Stimulated activated CD4-positive, alpha-beta T cell treated with anti-CD3 and anti-CD28 coated beads, Interleukin-4, amount 100 ng/mL, for 24 hours (primary cell): ENCODE measurements around the gene BRME1.
"Not testable (repeated sequence)": the region's sequence is repeated elsewhere in the genome, so short reads cannot be mapped to it uniquely, and the experiment has no call there.

ENCODE experiments used
- DNase-seq: peaks from one replicate; pipeline ENCODE4 v3.0.0-alpha.2; 2020

BRME1 gene

DNA sequence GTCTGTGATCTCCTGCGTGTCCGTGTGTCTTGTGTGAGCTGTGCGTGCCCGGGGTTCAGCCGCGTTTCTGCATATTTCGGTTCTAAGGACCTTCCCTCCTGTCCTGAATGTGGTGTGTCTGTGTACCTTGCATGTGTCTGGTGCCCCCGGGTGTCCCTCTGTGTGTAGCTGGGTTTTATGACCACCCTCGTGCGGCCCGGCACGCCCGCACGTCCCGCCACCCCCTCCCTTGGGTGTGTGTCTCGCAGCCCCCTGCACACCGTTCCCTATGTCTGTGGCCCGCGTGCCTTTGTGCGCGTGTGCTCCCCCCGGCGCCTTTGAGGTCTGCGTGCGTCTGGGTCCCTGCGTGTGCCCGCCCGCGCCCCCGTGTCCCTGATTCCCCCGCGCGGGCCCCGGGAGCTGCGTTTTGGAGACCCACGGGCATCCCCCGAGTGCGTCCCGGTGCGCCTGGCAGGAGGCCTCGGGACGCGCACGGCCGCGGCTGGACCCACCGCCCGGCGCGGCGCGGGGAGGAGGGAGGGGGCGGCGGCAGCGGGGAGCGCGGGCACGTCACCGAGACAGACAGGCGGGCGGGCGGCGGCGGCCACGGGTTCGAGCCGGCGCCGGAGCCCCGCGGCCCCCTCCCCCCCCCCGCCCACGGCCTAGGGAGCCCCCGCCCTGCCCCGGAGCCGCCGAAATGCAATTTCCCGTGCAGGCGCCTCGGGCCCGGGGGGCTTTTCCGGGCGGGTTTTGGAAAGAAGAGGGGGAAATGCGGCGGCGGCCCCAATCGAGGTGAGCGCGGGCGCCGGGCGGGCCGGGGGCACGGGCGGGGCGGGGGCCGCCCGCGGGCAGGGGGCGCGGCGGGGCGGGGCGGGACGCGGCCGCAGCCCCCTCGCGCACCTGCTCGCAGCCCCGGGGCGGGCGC is 41.0 kb downstream of the BRME1 start:
- no peak for DNase-seq

DNA sequence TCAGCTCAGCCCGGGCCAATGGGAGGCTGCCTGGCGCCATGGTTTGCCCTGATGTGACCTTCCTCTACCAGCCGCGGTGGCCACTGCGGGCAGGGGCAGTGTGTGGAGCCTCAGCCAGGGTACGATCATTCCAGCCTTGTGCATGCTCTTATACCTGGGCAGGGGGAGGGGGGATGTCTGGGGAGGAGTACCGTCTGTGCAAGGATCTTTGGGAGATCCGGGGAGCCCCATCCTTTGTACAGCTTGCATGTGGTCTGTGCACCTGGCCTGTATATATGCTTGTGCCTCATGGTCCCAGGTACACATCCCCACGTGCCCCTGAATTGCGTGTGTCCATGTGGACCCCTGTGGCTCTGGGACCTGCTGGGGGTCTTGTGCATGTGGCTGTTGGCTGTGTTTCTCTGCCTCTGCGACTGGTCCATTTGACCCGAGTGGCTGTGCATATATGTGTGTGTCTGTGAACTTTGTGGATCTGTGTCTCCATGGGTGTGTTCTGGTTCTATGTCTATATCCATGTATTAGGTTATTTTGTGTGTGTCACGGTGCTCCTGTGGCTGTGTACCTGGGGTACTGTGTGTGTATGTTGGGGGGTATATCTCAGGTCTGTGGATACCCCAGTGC is 41.8 kb downstream of the BRME1 start:
- no peak for DNase-seq

DNA sequence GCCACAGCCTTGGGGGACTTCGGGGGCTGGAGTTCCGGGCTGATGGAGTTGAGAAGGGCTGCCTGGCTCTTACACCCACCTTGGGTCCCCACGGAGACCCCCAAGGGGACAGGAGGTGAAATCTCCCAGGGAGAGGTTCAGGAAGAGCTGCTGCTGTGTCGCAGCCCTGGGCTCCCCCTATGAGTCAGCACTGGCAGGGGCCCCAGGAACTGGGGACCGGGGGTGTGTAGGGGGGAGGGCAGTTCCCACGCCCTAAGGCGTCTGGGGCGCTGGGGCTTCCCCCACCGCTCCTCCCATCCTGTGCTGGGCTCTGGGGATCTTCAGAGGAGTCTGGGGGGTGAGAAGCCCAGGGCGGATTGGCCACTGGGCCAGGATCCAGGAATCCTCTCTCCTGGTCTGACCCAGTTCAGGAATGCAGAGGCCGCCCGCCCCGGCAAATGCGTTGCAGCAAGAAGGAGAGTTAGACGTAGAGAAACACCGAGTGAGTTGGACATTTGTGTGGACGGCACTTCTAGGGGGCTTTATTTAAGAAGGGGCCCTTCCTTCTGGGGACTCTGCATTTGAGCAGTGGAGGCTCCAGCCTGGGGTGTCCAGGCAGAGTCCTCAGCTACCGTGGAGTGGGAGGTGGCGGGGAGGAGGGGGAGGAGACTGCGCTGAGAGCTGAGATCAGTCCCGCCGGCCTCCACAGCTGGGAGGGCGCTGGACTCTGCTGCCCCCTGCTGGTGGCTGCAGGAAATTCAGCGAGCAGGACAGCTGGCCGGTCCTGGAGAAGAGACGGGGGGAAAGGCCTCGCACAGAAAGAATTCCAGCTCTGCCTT is 44.0 kb downstream of the BRME1 start:
- DNase-seq = peak; percentile 91

DNA sequence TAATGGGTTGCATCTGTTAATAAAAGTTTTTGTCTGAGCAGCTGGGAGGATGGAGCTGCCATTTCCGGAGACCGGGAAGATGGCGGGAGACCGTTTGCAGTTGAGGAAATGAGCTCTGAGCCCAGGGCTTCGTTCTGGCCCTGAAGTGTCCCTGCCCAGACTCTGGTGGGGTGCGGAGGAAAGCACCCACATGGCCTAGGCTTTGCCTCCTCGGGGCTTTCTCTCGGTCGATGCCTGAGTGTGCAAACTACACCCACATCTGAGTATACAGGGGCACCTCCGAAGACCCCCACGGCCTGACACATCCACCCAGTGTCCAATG is 44.6 kb downstream of the BRME1 start:
- no peak for DNase-seq

DNA sequence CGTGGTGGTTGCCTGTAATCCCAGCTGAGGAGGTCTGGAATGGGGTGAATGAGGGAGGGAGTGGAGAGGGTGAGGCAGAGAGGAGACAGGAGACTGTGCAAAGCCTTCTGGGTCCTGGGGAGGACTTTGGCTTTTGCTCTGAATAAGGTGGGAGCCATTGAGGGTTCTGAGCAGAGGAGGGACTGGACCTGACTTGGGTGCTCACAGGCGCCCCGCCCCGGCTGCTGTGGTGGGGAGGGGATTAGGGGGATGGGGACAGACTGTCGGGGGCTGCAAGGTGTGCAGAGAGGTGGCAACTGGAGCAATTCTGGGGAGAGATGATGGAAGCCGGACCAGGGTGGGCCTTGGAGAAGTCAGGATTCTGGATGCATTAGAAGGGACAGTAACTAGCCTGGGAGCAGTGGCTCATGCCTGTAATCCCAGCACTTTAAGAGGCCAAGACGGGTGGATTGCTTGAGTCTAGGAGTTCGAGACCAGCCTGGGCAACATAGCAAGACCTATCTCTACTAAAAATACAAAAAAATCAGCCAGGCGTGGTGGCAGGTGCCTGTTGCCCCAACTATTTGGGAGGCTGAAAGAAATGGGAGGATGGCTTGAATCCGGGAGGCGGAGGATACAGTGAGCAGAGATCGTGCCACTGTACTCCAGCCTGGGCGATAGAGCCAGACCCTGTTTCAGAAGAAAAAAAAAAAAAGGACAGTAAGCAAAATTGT is 45.1 kb downstream of the BRME1 start:
- no peak for DNase-seq

DNA sequence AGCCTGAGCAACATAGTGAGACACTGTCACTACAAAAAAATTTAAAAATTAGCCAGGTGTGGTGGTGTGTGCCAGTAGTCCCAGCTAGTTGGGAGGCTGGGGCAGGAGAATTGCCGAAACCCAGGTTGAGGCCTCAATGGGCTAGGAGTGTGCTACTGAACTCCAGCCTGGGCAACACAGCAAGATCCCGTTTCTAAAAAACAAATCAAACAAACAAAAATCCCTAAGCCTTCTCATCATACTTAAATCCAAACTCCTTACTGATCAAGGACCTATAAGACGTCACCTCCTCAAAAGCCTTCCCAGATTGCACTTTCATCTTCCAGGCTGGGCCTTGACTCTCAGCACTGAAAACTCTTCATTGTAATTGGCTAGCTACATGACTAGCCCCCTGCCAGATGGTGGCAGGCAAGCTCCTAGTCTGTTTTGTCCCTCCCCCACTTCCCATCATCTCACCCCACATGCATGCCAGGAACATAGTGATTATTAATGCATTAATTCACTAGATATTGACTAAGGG is 46.5 kb downstream of the BRME1 start:
- no peak for DNase-seq

DNA sequence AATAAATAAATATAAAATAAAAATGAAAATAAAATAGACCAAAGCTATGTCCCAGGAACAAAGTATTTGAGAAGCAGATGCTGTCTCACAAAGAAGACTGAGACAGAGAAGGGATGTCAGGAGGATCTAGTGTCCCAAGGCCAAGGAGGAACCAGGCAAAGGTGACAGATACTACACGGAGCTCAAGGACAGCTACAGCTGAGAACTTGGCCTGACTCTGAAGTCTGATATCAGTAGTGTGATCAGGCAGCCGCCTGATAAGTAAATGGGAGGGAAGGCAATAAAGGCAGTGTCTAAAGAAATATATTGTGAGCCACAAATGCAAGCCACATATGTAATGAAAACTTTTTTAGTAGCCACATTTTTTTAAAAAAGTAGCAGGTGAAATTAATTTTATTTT is 49.4 kb downstream of the BRME1 start:
- DNase-seq = no peak

DNA sequence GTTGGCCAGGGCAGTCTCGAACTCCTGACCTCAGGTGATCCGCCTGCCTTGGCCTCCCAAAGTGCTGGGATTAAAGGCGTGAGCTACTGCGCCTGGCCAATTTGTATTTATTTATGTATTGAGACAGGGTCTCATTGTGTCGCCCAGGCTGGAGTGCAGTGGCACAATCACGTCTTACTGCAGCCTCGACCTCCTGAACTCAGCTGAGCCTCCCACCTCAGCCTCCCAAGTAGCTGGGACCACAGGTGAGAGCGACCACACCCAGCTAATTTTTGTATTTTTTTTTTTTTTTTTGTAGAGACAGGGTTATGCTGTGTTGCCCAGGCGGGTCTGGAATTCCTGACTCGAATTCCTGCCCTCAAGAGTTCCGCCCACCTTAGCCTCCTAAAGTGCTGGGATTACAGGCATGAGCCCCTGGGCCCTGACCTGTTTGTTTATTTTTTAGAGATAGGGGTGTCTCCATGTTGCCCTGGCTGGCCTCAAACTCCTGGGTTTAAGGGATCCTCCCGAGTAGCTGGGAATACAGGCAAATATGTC is 53.7 kb downstream of the BRME1 start:
- not testable (repeated sequence) for DNase-seq

DNA sequence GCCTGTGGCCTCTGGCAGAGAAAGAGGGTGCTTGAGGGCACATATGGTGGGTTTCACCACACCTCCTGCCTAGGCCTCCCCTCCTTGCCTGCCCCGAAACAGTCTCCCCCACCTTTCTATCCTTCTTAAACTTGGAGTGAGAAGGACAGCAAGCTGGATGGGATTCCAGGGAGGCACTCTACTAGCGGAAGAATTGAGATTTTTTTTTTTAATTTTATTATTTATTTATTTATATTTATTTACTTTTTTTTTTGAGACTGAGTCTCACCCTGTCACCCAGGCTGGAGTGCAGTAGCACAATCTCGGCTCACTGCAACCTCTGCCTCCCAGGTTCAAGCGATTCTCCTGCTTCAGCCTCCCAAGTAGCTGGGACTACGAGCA is 54.2 kb downstream of the BRME1 start:
- not testable (repeated sequence) for DNase-seq

DNA sequence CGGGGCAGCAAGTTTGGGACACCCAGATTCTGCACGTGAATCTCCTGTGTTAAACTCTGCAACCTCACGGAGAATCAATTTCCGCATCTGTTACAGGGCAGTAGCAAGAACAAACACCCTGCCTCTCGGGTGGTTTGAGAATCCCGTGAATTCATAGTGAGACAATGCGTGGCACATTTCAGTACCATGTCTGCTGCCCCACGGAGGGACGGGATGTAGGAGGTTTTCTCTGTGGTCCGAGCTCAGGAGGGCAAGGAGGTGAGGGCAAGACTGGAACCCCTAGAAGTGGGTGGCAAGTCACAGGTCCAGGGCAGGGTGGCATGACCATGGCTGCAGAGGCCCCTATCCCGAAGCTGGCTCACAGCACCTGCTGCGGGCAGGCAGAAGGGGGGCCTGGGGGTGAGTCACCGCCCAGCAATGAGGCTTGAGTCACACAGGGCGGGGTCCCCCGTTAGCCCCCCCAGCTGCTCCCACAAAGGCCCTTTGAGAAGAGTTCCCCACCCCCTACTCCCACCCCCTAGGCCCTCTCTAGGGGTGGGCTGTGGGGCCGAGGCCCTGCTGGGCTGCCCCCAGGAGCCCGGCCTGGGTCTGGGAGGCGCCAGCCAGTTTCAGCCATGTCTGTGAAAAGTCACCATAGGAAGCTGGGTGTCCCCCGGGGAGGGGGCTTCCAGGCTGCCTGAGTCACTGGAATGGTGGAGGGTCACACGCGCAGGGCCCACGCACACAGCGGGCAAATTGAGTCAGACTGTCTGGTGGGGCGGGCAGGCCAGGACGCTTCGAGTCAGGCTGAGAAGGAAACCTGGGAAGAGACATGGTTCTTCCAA is 54.8 kb downstream of the BRME1 start:
- peak; percentile 66 for DNase-seq

DNA sequence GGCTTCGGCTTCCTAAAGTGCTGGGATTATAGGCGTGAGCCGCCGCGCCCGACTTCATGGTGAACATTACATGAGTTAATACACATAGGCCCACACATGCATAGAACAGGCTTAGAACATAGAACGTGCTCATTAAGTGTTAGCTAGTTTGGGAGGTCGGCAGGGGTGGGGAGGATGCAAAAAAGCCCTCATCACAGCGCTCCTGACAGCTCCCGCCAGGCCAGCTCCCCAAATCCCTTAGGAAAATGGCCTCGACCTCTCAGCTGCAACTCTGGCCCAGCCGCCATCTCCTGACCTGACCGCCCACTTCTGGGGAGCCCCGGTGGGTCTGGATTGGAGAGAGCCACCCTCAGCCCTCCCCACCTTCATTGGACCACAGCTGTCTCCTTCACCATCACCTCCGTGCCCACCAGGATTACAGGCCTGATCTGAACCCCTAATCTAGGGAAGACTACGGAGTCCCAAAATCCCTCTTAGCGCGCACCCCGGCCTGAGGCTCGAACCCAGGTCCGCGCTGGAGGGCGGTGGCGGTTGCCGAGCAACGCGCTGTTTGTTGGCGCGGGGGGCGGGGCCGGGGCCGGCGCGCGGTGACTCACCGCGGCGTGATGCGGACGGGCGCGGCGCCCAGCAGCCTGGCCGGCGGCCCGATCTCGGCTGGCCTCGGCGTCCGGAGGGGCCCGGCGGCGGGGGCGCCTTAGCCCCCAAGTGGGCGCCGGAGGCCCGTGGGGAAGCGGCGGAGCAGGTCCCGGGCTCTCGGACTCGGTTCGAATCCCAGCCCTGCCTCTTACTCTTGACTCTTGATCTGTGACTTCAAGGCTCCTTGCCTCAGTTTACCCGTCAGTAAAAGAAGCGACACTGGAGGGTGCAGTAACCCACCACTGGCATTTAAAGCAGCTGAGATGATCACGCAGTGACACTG is 55.7 kb downstream of the BRME1 start:
- peak; percentile 64 for DNase-seq

DNA sequence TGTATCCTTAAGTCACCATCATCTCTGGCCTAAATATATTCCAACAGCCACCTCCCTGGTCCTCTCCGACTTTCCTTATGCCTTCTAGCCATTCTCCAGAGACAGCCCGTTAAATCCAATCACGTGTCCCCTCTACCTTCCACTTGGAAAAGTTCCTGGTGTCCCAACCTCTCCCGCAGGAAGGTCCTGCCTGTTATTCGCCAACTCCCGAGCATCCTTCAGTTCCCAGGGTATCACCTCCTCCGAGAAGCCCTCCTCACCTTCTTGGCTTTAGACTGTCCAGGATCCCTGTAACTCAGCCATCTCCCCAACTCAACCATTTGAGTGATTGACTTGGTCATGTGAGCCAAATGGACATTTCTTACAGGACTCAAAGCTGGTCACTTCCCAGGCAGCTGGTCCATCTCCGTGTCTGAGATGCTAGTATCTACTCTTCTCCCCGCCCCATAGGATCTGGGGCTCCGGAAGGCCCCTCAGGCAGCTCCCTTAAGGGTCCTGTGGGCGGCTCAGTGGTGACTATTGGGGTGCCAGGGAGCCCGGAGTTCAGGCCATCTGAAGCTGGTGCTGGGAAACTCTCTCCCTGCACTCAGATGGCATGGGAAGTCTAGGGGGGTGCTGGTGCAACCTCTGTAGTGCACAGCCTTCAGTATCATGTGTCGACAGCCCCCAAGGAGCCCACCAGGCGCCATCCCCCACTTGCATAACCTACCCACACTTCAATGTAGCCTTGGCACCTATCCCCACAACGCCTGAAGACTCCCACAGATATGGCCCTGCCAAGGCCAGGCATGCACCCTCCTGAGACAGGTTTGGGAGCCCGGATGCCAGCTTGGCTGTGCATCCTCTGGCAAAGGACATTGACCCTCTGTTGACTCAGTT is 56.9 kb downstream of the BRME1 start:
- no peak for DNase-seq

DNA sequence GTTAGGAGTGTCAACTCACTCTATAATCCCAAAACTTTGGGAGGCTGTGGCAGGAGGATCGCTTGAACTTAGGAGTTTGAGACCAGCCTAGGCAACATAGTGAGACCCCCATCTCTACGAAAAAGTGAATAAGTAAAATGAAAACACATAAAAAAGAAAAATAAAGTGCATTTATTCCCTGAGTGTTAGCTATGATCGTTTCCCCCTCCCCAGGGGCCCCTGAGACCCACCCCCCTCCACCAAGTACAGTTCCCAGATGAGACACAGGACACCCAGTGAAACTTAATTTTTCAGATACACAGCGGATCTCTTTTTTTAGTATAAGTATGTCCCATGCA is 57.6 kb downstream of the BRME1 start:
- DNase-seq = no peak

DNA sequence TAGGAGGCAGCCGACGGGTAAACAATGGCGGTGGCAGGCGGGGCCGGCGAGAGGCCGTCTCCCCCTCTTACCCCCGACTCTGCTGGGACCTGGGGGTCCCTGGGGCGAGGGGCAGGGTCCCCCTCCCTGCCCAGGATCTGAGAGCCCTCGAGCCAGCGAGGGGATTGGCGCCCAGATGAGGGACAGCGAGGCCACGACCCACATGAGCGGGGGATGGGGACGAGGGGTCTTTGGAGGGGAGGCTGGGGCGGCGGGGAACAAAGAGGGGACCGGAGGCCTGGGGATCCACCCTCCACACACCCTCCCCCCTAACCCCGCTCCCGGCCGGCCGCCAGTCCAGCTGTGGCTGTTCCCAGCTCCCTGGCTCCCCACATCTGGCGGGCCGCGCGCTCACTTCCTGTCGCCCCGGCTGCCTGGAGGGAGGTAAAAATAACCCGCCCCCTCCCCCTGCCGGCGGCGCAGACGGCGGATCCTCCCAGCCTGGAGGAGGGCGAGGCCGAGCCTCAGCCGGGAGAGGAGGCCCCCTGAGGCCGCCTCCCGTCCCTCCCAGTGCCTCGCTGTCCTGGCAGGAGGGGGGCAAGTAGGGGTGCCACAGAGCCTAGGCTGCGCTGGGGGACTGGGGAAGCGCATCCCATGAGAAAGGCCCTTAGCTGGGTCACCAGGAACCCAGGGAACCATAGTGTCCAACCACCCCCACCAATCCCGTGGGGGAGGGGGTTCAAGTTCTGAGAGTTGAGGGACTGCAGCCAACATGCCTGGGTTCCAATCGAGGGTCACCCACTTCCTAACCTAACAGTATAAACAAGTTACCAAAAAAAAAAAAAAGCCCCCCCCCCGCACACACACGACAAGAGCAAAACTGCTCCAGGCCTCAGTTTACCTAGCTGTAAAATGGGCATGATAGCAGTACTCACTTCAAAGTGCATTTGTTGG is 58.2 kb downstream of the BRME1 start:
- DNase-seq = peak; percentile 81

DNA sequence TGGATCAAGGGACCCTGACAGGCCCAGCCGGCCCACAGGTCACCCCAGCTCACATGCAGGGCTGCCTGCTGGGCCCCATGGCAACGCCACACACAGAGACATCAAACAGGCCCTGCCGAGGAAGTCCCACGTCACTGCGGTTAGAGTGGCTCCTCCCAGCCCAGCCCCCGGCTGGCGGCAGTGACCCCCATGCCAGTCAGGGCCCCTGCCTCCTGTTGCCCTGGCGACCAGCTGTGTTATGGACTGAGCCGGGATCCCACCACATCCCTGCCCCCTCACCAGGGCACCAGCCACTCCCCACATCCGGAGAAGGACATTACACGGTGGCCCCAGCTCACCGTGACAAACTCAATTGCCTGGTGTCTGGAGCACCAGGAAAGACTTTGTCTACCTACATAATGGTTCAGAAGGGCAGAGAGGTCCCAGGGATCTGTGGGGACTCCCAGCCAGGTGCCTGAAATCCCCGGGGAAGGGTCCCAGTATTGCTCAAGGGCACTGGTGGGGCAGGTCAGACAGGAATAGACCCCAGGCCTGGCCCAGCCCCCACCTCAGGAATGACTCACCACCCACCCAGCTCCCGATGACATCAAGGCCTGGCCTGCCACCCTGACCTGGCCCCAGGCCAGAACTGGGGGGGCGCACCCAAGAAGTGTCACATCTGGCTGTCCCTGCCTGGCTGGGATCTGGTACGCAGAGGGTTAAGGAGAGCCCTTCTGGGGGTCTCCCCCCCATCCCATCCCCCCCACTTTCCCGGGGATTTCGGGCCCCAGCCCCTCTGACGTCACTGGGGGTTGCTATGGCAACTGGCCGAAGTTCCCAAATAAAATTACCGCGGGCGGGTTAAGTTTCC is 59.1 kb downstream of the BRME1 start:
- DNase-seq = peak; percentile 92

DNA sequence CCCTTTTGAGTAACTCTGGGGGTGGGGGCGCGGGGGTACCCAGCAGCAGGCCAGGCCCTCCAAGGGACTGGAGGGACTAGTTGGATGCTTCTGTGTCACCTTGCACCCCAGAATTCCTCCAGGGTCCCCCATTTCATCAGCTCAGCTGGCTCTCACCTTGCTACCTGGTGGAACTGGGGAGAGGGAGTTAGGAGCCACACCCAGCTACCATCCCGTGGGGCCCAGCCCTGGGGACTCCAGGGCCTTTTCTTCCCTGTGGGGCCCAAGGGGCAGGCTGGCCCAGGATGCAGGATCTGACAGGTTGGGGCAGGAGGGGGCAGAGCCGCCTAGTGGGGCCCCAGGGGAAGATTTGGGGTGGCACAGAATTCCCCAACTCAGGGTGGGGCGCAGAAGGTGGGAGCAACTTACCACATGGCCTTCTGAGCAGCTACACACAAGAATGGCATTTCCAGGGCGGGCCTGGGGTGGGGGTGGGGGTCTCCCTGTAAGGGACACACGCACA is 61.7 kb downstream of the BRME1 start:
- no peak for DNase-seq
